HG03575 (cell line): ENCODE data around the gene PLD2.
"Not testable (repeated sequence)": the region's sequence is repeated elsewhere in the genome, so short reads cannot be mapped to it uniquely, and the experiment has no call there.

Source experiments
- ATAC-seq: cut with Tn5 transposase; IDR thresholded peaks from one replicate; pipeline ENCODE4 v1.9.1; 2021; ENCODE audit not compliant: unreplicated experiment, insufficient number of reproducible peaks, low FRiP score; ENCODE audit errors: extremely low read depth

PLD2 gene

DNA sequence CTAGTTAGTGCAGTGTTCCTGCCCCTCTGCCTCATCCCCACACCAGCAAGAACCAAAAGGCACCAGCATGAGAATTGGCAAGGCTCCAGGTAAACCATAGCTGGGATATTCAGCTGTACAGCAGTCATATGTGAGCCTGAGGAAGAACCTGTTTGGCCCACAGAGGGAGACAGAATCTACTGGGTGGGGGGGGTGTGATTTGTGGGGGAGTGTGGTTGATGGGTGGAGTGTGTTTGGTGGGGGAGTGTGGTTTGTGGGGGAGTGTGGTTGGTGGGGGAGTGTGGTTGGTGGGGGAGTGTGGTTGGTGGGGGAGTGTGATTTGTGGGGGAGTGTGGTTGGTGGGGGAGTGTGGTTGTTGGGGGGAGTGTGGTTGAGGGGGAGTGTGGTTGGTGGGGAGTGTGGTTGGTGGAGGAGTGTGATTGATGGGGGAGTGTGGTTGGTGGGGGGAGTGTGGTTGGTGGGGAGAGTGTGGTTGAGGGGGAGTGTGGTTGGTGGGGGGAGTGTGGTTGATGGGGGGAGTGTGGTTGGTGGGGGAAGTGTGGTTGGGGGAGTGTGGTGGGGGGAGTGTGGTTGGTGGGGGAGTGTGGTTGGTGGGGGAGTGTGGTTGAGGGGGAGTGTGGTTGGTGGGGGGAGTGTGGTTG, 45.7 kb downstream of the PLD2 start:
- no peak for ATAC-seq

DNA sequence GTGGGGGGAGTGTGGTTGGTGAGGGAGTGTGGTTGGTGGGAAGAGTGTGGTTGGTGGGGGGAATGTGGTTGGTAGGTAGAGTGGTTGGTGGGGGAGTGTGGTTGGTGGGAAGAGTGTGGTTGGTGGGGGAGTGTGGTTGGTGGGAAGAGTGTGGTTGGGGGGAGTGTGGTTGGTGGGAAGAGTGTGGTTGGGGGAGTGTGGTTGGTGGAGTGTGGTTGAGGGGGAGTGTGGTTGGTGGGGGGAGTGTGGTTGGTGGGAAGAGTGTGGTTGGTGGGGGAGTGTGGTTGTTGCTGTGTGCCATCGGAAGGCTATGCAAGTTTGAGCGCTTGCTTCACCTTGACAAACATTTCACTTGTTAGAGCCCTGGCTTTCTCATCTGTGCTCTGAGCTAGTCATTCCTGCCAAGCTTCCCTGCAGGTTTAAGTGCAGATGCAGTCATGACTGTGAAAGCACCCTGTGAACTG, 46.3 kb downstream of the PLD2 start:
- ATAC-seq = no peak

DNA sequence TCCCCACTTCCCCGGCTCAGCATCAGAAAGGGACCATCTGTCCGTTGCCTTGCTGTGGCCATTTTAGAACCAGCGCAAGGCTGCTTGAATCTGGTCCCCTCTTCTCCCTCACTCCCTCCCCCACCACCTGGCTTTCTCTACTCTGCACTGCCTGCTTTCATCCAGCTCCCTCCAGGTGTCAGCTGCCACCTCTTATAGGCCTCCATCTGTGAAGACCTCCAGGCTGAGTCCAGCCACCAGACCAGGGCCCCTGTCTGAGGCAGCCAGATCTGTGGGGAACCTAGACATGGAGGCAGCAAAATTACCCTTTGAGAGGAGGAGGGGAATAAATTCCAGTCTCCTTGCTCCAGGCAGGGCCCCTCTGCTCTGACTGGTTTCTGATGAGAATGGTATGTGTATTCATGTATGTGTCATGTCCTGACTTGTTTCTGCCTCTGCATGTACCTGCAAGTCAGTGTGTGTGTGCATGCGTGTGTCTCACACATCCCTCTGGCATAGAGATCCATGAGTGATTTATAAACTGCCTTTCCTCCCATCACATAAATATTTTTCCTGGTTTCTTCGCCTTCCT, 47.2 kb downstream of the PLD2 start:
- no peak for ATAC-seq

DNA sequence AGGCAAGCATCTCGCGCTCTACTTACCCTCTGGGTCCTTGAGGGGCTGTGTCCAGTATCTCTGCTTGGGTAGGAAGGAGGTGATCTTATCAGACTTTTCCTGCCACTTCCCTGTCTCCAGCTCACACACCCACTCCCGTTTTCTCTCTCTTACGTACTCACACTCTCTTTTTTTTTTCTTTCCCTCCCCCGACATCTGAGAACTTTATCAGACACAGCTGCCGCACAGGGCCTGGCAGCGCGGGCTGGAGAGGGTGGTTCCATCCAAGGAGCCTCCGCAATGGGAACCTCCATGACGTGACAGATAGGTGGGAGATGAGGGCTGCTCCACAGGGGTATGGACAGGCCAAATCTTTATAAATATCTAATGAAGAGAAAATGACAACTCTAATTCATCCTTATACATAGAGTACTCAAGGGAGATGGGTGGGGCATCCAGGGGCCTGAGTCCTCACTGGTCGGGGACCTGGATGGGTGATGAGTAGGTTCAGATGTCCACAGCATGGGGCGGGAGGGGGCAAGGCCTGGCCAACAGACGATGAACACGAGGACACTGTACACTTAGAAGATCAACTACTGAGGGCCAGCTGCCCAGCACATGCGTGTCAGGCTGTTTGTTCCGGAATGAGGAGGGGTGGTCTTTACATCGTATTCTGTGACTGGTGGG, 49.5 kb downstream of the PLD2 start:
- ATAC-seq = no peak

DNA sequence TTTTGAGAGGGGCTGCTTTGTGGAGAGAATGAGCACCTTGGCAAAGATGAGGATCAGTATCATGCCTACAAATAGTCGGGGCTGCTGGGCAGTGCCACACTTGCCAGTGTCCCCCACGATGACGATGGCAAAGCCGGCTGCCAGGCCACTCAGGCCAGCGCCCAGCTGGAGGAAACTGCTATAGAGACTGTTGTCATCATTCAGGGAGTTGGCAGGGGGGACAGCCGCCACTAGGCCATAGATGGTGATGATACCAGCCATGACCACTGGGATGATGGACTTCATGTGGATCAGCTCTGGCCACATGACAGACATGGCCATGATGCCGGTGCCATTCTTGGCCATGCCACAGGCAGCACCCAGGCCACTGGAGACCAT, 50.0 kb downstream of the PLD2 start:
- no peak for ATAC-seq

GRCh38 chr17:4857347-4857746, 50.4 kb downstream of the PLD2 start:
- not testable (repeated sequence) for ATAC-seq

- ATAC-seq = no peak
Measured at GRCh38 chr17:4858068-4858881, 51.3 kb downstream of the PLD2 start.

DNA sequence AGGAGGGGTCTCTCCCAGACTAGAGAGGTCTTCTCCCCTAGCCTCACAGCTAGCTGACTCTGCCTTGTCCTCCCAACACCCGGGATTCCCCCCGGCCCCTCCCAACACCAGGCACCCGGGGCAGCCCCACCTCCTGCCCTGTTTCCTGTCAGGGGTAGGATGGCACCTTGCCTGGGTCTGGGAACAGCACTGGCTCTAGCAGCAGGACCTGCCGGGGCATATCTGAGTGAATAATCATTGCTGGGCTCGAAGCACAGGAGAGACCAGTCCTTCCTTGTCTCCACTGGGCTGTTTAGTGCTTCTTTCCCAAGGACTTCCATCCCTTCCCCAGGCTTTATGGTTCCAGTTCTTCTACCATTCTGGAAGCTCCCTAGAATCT, 51.9 kb downstream of the PLD2 start:
- ATAC-seq = no peak

- no peak for ATAC-seq
Measured at GRCh38 chr17:4859816-4860625, 53.1 kb downstream of the PLD2 start.

- no peak for ATAC-seq
Measured at GRCh38 chr17:4860651-4861050, 53.7 kb downstream of the PLD2 start.

DNA sequence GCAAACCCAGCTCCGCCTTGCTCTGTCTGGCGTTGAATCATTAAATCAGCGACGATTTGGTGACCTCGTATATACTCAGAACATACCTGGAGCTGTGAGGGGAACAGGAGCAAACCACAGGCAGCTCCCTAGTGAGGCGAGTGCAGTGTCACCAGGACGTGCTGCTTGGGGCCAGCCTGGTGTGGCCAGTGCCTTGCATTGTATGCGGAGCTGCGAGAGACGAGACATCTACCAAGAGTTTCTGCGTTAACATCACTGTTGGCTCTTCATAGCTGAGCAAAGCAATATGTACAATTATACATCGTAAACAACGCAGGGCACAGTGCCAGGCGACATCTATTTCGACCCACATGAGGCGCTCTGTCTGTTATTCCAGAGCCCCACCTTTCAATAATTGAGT, 54.1 kb downstream of the PLD2 start:
- ATAC-seq = no peak

- no peak for ATAC-seq
Measured at GRCh38 chr17:4862720-4863119, 55.8 kb downstream of the PLD2 start.

DNA sequence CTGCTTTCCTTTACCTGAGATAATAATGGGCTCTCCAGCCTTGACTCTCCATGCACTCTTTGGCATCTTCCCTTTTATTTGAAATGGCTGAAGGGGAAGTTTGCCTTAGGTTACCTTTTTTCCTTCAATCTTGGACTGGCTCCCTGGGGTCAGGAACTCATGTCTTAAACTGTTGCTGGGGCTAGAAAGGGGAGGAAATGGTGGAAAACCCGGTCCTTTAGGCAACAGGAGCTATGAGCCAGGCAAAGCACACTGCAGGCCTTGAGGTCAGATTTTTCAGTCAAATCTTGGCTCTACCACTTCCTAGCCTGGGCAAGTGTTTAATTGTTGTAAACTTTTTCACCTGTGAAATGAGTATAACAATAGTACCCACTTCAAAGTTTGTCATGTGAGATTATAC, 56.4 kb downstream of the PLD2 start:
- ATAC-seq = no peak

DNA sequence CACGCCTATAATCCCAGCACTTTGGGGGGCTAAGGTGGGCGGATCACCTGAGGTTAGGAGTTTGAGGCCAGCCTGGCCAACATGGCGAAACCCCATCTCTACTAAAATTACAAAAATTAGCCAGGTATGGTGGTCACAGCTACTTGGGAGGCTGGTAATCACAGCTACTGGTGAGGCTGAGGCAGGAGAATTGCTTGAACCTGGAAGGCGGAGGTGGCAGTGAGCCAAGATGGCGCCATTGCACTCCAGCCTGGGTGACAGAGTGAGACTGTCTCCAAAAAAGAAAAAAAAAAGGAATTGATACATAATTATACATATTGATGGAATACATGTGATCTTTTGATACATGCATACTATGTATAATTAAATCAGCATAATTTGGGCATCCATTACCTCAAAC, 60.6 kb downstream of the PLD2 start:
- not testable (repeated sequence) for ATAC-seq

GRCh38 chr17:4869058-4869998, 62.4 kb downstream of the PLD2 start:
- not testable (repeated sequence) for ATAC-seq

DNA sequence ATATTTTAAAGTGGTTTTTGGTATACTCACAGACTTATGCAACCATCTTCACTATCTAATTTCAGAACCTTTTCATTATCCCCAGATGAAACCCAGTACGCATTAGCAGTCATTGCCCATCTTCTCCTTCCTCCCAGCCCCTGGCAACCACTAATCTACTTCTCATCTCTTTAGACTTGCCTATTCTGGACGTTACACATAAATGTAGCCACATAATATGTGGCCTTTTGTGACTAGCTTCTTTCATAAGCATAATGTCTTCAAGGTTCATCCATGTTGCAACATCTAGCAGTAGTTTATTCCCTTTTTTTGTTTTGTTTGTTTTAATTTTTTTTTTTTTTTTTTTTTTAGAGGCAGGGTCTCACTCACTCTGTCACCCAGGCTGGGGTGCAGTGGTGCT, 63.9 kb downstream of the PLD2 start:
- no peak for ATAC-seq

GRCh38 chr17:4872786-4873185, 65.8 kb downstream of the PLD2 start:
- ATAC-seq = no peak
